GM19351 (cell line): ENCODE measurements around the gene F8.
"Not testable (repeated sequence)": the region's sequence is repeated elsewhere in the genome, so short reads cannot be mapped to it uniquely, and the experiment has no call there.

Experiments
- ATAC-seq: cut with Tn5 transposase; IDR thresholded peaks from one replicate; pipeline ENCODE4 v1.9.1; 2021; ENCODE audit warnings: mild to moderate bottlenecking, moderate library complexity; ENCODE audit not compliant: unreplicated experiment

F8 gene

GRCh38 chrX:155031657-155032056 lies 9.1 kb upstream of the F8 start:
- ATAC-seq = no peak

GRCh38 chrX:155028877-155029291 lies 6.4 kb upstream of the F8 start:
- no peak for ATAC-seq

DNA sequence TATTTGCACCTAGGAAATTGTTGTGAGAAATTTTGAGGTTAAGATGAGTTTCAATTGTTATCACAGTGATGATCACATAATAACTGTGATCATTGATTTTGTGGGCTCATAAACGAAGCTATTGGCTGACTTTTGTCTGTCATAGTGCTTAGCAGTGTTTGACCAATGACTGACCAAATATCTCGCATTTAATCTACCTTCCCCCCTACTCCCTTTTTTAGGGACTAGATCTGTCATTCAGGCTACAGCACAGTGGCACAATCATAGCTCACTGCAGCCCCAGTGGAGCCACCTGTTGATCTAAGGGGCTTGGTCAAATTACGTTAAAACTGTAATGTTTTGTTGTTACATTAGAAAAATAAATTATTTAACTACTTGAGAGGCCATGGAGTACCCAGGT lies 5.6 kb upstream of the F8 start:
- no peak for ATAC-seq

- no peak for ATAC-seq
Observed at GRCh38 chrX:155027509-155028066, 5.1 kb upstream of the F8 start.

DNA sequence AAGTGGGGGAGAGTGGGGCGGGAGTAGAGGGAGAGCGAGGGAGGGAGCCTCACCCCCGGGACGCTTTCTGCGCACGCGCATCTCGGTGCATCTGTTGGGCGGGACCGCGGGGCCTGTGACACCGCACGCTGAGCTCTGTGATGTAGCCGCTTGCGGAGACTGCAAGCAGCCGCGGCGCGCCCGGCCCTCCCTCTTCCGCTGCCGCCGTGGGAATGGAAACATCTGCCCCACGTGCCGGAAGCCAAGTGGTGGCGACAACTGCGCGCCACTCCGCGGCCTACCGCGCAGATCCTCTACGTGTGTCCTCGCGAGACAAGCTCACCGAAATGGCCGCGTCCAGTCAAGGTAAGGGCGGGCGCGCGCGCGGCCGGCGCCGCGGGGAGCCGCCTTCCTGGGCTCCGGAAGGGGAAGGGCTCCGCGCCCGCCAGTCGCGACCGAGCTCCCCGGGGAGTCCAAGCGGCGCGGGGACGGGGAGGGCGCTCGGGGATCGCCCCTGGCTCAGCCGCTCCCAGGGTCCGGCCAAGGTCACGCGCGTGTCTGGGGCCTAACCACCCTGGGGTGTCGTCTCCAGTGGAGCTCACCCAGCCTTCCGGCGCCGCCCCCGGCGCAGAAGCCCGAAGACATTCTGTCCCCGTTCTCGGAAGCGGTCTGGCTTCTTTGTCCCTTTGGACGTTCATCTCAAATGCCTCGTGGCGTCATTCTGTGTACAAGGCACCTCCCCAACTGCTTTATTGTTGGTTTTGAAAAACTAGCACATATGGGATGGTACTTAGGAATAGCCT lies 4.4 kb upstream of the F8 start, which contains the start of gene FUNDC2:
TSS of gene FUNDC2 (plus strand) at position 118 of the 782 bp plus-strand sequence. CDS start at position 213, 95 bp downstream.
- ATAC-seq = peak; percentile 82

GRCh38 chrX:155026420-155026726 lies 3.9 kb upstream of the F8 start:
- no peak for ATAC-seq

GRCh38 chrX:155023907-155024833 lies 1.6 kb upstream of the F8 start:
- no peak for ATAC-seq

- no peak for ATAC-seq
Observed at GRCh38 chrX:155020591-155020990, 1.9 kb downstream of the F8 start.

DNA sequence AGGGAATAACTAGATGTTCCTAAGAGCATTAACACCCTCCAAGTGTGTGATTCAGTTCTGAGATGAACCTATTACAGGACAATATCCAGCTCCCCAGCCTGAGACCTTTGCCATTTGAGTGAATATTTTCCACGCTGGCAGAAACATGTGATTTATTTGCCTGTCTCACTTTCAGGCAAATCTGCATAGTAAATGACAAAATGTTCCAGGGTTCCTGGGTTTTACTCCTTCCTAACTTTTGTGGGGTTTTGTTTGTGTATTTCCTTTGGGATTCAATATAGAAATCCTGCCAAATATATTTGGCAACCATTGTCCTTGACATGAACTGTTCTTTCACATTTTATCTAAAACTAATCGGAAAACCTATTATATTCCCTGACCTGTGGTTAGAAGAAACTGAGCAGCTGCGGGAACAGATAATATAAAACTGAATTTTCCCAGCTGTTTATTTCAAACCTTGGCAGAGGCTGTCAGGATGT lies 12.5 kb downstream of the F8 start:
- ATAC-seq = no peak

DNA sequence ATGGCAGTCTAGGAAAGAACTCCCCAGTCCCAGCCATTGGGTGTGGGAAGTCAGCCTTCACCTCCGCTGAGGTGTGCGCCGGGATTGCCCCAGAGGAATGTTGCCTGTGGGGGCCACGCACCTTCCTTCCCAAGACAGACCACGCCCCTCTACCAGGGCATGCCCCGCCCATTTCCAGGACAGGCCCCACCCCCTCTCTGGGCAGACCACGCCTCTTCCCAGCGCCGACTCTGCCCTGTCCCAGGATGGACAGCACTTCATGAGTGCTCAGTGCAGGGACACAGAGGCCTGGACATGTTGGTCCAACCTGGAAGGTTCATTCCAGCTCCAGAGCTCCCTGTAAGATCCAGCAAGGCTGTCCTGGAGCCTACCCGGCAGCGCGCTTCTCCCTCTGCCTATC lies 13.9 kb downstream of the F8 start:
- not testable (repeated sequence) for ATAC-seq

DNA sequence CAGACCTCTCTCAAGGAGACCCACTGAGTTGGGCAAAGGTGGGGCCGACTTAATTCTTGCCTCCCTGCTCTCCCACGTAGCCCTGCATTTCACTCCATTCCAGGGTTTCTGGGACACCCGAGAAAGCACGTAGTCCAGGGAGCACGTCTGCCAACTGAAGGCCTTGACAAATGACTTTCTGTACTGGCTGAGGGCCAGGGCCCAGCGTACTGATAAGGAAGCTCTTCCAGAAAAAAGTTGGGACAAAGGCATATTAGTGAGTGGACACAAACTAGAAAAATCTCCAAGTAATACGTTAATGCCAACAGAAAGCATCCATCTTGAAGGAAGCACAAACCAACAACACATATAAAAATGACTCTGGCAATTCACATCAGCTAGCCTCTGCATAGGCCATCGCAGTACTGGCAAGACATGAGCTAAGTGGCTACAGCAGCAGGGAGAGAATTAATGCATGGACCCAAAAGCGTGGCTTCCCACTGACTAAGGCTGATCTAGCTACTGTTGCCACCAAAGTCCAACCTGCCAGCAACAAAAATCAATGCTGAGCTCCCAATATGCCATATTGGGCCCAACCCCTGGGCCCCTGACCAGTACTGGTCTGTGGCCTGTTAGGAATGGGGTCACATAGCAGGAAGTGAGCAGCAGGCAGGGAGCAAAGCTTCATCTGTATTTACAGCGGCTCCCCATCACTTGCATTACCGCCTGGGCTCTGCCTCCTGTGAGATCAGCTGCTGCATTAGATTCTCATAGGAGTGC lies 15.4 kb downstream of the F8 start:
- ATAC-seq = not testable (repeated sequence)

DNA sequence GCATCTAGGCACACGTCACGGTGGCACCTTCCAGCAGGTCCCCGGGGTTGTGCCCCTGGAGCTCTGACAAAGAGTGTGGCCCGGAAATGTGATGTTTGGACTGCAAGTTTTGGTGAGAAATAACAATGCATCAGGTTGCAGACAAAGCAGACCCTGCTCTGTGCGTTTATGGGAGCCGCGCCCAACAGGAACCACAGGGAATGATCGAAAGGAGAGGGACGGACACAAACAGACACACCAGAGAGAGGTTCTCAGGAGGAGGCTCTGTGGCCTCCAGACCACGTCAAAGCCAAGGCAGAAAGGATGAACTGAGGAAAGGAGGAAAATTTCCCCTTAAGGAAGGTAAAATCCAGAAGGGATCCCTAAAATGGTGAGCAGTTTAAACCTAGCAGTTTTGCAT lies 16.1 kb downstream of the F8 start:
- ATAC-seq = not testable (repeated sequence)

- ATAC-seq = no peak
Observed at GRCh38 chrX:155005190-155005589, 17.3 kb downstream of the F8 start.

GRCh38 chrX:155001873-155002272 lies 20.6 kb downstream of the F8 start:
- ATAC-seq = no peak

- ATAC-seq = no peak
Observed at GRCh38 chrX:155000841-155001240, 21.7 kb downstream of the F8 start.

DNA sequence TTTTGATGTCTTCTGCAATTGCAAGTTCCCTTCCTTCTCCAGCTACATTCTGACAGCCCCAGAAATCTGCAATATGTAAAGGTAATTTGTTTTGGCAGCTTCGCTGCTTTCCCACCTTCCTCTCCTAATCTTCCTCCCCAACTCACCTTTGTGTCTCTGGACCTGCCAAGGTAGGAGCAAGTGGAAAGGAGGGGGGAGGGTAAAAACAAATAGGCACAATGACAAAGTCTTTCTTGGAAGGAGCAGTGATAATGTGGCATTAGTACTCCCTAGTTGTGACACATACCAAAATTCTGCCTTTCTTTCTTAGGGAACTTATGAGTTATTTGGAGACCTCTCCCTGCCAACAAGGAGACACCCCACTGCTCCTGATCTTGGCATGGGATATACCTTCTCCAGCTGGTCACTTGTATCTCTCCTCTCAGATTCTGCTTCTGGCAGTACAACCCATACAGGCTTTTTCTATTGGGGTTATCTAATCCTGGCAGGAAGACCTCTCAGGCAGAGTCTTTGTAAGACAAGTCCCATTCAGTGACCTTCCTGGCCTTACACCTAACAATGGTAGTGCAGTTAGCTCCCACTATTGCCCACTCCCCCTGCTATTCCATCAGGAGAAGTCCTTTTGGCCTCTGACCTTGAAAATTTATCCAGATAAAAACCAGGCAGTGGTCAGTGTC lies 24.2 kb downstream of the F8 start:
- ATAC-seq = no peak

- no peak for ATAC-seq
Observed at GRCh38 chrX:154991476-154991875, 31.0 kb downstream of the F8 start.

- ATAC-seq = peak; percentile 33
Observed at GRCh38 chrX:154991039-154991438, 31.5 kb downstream of the F8 start.

- ATAC-seq = peak; percentile 68
Observed at GRCh38 chrX:154990496-154990895, 32.0 kb downstream of the F8 start.

GRCh38 chrX:154988719-154989118 lies 33.8 kb downstream of the F8 start:
- no peak for ATAC-seq
